NCI-H1694 (cell line): ENCODE results near the gene TRAPPC2B.
A peak's percentile ranks its signal among the peaks of the same experiment; 100 is the strongest.

Experiments
- DNase-seq: peaks from one replicate; lab custom pipeline; 2025; lab: John Stamatoyannopoulos, UW

TRAPPC2B gene

GRCh38 chr19:57362997-57363687, at the start of gene TRAPPC2B, which contains the start of gene ZNF547:
Gene TRAPPC2B, plus strand, starts transcription at chr19:57363551. Its CDS starts 1,283 bp downstream, at chr19:57364834.
Gene ZNF547, plus strand, starts transcription at chr19:57363551. Its CDS starts 5,005 bp downstream, at chr19:57368556.
- peak; percentile 95 for DNase-seq

DNA sequence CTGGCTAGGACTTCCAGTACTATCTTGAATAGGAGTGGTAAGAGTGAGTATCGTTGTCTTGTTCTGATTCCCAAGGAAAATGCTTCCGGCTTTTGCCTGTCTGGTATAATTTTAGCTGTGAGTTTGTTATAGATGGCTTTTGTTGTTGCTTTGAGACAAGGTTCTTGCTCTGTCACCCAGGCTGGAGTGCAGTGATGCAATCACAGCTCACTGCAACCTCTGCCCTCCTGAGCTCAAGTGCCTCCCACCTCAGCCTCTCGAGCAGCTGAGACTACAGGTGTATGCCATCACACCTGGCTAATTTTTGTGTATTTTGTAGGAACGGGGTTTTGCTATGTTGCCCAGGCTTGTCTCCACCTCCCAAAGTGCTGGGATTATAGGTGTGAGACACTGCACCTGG, 49.2 kb upstream of the TRAPPC2B start:
- no peak for DNase-seq

DNA sequence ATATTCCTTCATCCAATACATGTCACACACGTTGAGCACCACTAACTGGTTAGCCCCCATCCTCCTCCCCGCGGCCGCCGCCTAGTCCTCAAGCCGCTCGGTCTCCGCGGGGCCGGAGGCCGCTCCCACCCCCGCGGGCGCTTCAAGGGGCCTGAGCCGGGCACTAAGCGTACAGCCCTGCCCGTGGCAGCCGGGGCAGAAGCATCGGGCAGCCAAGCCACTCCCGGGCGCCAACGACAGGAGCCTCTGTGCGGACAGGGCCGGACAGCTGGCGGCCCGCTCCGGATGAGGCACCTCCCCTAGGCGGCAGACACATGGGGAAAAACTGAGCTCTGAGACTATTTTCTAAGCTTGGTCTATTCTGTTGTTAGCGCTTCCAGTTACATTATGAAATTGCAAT, 45.8 kb upstream of the TRAPPC2B start:
- no peak for DNase-seq

DNA sequence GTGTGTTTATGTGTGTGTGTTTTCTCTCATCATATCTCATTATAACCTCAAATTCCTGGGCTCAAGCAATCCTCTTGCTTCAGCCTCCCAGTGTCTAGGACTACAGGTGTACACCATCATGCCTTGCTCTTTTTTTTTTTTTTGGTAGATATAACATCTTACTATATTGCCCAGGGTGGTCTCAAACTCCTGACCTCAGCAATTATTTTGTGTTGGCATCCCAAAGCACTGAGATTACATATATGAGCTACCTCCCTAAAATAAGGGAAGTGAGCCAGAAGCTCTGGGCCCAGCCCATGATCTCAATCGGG, 43.5 kb upstream of the TRAPPC2B start:
- DNase-seq = no peak

DNA sequence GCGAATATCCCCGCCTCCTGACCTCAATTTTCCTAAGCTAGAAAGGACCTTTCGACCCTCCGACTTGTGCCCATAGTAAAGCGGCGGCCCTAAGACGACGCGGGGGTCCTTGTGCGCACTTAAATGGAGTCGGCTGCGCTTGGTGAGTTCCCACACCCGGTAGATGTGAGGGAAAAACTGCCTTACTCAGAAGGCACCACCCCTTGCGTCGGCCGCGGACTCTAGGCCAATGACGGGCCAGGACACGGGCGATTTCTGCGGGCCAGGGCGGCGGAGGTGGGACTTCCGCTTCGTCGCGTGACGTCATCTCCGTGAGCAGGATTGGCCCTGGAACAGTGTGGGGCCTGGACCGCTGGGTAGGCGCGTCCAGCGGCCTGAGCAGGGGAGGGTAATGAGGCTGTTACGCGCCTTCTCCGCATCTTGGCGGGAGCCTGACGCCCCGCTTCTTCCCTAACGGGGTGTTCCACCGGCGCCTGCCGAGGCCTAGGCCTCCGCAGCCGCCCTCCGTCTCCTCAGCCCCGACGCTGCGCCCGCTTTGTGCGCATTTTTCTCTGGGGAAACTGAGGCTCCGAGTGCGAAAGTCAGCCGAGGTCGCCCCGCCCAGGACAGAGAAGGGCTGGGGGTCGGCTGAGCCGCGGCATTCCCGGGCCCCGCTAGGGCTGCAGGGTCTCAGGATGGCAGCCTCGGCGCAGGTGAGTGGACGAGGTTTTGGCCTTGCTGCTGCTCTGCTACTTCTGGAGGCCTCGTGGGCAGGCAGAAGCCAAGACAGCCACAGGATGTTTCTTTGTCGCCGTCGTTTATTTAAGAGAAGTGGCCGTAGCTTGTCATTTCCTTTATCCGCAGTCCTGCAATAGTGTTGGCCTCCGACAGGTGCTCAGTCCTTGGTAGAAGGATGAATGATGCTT, 42.9 kb upstream of the TRAPPC2B start, which contains the start of gene ZNF543:
Gene ZNF543 (plus strand): TSS at position 293 of the 905 bp plus-strand sequence. CDS start 382 bp downstream, at position 675.
- DNase-seq = peak; percentile 90

DNA sequence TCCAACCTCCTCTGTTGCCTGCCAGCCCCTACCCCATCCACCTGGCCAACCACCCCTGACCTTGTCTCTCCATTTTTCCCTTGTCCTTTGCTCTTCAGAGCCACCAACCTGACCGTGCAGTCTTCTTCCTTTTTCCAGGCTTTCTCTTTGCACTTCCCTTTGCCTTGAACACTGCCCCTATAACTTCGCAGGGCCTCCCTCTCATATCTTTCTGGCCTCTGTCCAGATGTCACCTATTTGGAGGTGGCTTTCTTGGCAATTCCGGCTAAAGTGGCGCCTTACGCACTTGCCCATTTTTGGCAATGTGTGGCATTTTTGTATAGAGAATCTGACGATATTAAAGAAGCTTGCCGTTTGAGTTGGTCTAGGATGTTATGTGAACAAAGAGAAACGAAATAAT, 42.2 kb upstream of the TRAPPC2B start:
- no peak for DNase-seq

GRCh38 chr19:57321751-57322150, 41.6 kb upstream of the TRAPPC2B start:
- DNase-seq = no peak

GRCh38 chr19:57324992-57325391, 38.4 kb upstream of the TRAPPC2B start:
- no peak for DNase-seq

DNA sequence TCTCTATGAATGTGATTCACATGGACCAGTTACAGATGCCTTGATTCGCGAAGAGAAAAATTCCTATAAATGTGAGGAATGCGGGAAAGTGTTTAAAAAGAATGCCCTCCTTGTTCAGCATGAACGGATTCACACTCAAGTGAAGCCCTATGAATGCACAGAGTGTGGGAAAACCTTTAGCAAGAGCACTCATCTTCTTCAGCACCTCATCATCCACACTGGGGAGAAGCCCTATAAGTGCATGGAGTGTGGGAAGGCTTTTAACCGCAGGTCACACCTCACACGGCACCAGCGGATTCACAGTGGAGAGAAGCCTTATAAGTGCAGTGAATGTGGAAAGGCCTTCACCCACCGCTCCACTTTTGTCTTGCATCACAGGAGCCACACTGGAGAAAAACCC, 35.4 kb upstream of the TRAPPC2B start:
- no peak for DNase-seq

DNA sequence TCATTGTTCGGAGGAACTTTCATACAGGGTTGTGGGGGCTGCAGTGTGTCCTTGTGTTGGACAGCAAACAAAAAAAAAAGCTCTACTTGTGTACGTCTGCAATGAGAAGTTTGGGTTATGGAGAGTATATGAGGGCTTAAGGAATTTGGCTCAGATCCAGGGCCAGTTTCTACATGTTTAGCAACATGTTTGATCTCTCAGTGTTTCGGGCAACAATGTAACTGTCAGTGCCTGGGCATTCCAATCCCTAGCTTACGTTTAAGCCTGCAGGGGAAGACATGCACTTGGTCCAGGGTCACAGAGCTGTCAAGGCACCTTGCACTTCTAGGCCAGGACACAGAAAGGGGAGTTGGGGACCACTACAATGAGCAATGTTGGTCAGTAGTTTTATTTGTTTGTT, 29.2 kb upstream of the TRAPPC2B start:
- no peak for DNase-seq

DNA sequence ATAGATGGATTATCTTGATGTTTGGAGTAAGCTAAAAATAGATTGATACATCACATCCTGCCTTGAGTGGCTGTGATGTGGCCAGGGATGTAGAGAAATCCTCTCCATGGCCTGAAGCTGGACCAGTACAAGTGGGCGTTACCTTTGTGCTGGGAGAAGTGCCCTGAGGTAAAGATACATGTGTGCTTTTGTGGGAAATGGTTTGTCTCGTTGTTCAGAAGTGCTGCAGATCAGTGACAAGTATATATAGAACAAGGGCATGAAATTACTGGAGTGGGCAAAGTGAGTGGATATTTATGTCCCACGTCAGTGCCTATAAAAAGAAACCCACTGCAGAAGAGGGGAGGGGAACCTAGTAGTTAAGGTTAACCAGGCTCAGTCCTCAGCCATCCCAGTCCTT, 24.5 kb upstream of the TRAPPC2B start:
- DNase-seq = no peak

DNA sequence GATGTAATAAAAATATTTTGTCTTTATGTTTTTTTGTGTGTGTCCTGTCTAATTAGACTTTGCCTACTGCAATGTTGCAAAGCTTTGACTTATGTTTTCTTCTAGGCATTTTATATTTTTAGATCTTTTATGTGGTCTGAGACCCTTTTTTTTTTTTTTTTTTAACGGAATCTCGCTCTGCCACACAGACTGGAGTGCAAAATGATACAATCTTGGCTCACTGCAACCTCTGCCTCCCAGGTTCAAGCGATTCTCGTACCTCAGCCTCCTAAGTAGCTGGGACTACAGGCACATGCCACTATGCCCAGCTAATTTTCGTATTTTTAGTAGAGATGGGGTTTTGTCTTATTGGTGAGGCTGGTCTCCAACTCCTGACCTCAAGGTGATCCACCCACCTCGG, 20.8 kb upstream of the TRAPPC2B start:
- DNase-seq = no peak

- DNase-seq = no peak
These were observed 15.2 kb upstream of the TRAPPC2B start for GRCh38 chr19:57348136-57348535.

DNA sequence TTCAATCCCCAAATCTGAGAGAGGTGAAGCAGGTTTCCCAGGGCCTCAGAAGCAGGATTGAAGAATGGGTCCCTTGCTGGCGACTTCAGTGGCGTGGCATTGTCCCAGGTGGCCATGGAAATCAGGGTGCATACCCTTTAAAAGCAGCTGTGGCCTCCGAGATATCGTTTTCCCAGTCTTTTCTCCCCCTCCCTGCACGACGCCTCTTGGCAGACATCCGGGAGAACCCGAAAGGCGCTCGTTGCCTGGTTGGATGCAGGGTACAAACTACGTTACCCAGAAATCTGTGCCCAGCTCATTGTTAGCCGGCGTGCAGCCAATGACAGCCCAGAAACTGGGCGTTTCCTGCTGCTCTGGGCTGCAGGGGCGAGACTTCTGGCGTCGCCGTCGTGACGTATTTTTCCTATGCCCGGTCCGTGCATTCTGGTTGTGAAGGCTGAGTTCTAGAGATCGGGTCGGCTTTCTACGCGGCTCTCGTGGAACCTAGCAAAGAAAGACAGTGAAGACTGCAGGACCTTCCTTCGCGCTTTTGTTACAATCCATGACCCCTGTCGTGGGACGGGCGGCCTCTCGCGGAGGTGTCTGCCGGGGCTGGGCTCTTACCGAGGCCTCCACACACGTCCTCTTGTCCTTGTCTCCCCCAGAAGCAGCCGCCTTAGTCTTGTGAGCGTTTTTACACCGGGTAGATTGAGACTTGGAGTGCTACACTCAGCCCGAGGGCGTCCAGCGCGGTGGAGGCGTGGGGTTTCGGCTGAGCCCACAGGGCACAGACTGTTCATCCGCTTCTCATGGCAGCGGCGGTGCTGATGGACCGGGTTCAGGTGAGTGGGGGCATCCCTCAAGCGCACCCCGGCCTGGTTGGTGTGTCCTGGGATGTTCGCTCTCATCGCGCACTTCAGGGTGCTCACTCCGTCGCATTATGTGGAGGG, 12.2 kb upstream of the TRAPPC2B start, which contains the start of gene ZNF304:
Gene ZNF304 (plus strand): TSS at position 395 of the 929 bp plus-strand sequence. CDS start 394 bp downstream, at position 789.
- DNase-seq = peak; percentile 91

DNA sequence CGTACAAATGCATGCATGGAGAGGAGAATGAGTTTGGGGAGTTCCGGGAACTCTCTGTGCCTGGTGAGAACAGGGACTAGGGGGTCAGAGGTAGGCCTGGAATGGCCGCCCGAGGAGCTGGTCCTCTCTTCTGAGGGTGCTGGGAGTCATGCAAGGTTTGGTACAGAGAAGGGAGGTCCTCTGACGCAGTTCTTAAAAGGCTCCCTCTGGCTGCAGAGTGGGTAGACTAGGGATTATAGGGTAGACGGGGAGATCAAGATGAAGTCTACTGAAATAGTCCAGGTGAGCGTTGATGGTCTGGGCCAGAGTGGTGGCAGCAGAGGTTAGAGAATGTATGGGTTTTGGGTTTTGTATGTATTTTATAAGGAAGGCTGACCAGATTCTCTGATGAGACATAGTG, 11.5 kb upstream of the TRAPPC2B start:
- no peak for DNase-seq

DNA sequence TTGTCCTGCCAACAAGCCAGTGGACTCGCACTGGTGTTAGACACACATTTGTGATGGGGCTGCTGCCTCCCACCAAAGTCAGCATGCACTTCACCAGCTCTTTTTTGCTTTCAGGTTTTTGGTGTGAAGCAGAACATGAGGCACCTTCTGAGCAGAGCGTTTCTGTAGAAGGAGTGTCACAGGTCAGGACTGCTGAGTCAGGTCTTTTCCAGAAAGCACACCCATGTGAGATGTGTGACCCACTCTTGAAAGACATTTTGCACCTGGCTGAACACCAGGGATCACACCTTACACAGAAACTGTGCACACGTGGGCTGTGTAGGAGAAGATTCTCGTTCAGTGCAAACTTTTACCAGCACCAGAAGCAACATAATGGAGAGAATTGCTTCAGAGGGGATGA, 7.4 kb upstream of the TRAPPC2B start:
- DNase-seq = no peak

DNA sequence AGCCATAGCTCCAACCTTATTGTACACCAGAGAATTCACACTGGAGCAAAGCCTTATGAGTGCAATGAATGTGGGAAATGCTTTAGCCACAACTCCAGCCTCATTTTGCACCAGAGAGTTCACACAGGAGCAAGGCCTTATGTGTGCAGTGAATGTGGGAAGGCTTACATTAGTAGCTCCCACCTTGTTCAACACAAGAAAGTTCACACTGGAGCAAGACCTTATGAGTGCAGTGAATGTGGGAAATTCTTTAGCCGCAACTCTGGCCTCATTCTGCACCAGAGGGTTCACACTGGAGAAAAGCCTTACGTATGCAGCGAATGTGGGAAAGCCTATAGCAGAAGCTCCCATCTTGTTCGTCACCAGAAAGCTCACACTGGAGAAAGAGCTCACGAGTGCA, 5.9 kb upstream of the TRAPPC2B start:
- DNase-seq = no peak

GRCh38 chr19:57359300-57359699, 4.1 kb upstream of the TRAPPC2B start:
- no peak for DNase-seq

DNA sequence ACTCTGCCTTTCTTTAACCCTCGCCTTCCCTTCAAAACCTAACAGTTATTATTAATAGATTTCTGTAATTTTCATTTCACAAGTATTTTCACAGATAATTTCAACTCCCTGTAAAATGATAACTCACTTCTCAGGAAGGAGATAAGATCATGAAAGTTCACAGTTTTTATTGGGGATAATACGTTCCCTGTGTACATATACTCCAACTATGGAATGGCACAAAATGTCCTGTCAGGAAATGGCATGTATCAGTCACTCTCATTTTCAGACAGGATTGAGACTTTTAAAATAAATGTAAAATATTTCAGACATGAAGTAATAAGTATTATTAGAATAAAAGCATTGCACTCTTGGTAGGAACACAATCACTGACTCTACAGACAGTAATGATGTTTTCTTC, 932 bp upstream of the TRAPPC2B start:
- DNase-seq = no peak

DNA sequence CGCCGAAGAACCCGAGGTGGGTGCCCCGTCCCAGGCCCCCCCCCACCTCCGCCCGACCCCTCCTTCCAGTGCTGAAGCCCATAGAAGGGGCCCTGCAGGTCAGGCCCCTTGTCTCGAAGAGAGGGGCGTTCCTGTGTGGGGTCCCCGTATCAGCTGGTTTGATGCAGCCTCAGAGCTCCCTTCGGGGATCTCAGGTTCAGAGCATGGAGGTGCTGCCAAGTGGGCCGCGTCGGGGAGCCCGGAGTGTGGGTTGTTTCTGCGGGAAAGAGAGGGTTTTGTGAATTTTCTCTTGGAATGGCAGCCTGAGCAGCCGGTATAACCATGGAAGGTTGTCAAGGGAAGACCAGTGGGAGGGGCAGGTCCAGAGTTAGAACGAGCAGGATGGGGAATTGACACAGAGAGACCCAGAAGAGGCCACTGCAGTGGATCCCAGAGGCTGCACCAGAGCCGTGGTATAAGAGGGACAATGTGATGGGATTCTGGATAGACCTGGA, 384 bp downstream of the TRAPPC2B start:
- DNase-seq = no peak

- no peak for DNase-seq
These were observed 3.4 kb downstream of the TRAPPC2B start for GRCh38 chr19:57366776-57367175.

DNA sequence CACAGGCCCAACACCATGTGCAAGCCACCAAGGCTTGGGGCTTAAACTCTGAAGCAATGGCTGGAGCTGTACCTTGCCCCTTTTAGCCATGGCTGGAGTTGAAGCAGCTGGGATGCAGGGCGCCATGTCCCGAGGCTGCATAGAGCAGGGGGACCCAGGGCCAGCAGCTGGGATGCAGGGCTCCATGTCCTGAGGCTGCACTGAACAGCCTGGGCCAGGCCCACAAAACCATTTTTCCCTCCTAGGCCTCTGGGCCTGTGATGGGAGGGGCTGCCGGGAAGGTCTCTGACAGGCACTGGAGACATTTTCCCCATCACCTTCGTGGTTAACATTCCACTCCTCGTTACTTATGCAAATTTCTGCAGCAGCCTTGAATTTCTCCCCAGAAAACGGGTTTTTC, 10.8 kb downstream of the TRAPPC2B start:
- no peak for DNase-seq
